ENCODE results near the gene KCNQ1OT1.

The KCNQ1OT1 gene

GRCh38 chr11:2565447-2566222 lies 134.2 kb downstream of the KCNQ1OT1 start:
- no peak overlapping the region for H4K8ac ChIP-seq (ENCODE audit: low read length)
- DNase-seq: no peak
- no peaks in the 10 kb centered on the region for H3K36me3 ChIP-seq (ENCODE audit: control insufficient read depth in 1 of 2, insufficient read depth in 2 of 2, low read depth in 1 of 2, low read length in 2 of 2)
- H2BK5ac ChIP-seq (ENCODE audit: low read depth, low read length, poor library complexity, severe bottlenecking): no peak overlapping the region
- no peak overlapping the region for H3K14ac ChIP-seq (ENCODE audit: low read length in 2 of 2)
- no peak overlapping the region for H3K27ac ChIP-seq (ENCODE audit: low read length, poor library complexity, severe bottlenecking)
- H3K9me3 ChIP-seq (ENCODE audit: control insufficient read depth, low read length): no peaks in the 10 kb centered on the region
- no peak overlapping the region for H2BK12ac ChIP-seq (ENCODE audit: low read length in 2 of 2)
- no peaks in the 10 kb centered on the region for H3K79me1 ChIP-seq (replicated peaks; ENCODE audit: low read length, poor library complexity, severe bottlenecking)
- H4K91ac ChIP-seq (ENCODE audit: low read length): no peak overlapping the region
- no peak overlapping the region for H3K4me2 ChIP-seq (ENCODE audit: low read length, poor library complexity, severe bottlenecking)
- H3K27me3 ChIP-seq (ENCODE audit: control insufficient read depth in 1 of 2, insufficient read depth in 1 of 2, low read length in 2 of 2): peaks cover 0 to 27% of the 10 kb centered on the region in 2 experiments
- H3K4me3 ChIP-seq (ENCODE audit: insufficient read depth in 1 of 2, low read depth in 1 of 2, low read length in 2 of 2): no peak overlapping the region
- H3K4me1 ChIP-seq (ENCODE audit: control insufficient read depth, insufficient read depth, low read depth, low read length): peaks cover 2% of the 10 kb centered on the region
- 86% methylated on average over 13 of the region's 13 CpGs for WGBS
- H3K4ac ChIP-seq (ENCODE audit: low read depth in 1 of 2, low read length in 2 of 2): no peak overlapping the region
- H2BK120ac ChIP-seq (ENCODE audit: low read depth, low read length): no peak overlapping the region
- H2AFZ ChIP-seq (ENCODE audit: low read depth, low read length): no peak overlapping the region
- H3K18ac ChIP-seq (ENCODE audit: low read depth in 1 of 2, low read length in 2 of 2): no peak overlapping the region
- H2BK15ac ChIP-seq (ENCODE audit: low read depth, poor library complexity, severe bottlenecking): no peak overlapping the region
- no peak overlapping the region for H2AK5ac ChIP-seq (ENCODE audit: low read length, severe bottlenecking)
- no peak overlapping the region for H3K23ac ChIP-seq (ENCODE audit: low read length in 2 of 2)
- no peak overlapping the region for H3K9ac ChIP-seq (ENCODE audit: low read length)

GRCh38 chr11:2564588-2565425 lies 135.0 kb downstream of the KCNQ1OT1 start:
- no peak overlapping the region for H3K23ac ChIP-seq (ENCODE audit: low read length in 2 of 2)
- H4K8ac ChIP-seq (ENCODE audit: low read length): no peak overlapping the region
- H3K4me1 ChIP-seq (ENCODE audit: control insufficient read depth, insufficient read depth, low read depth, low read length): no peaks in the 10 kb centered on the region
- no peak overlapping the region for H3K4ac ChIP-seq (ENCODE audit: low read depth in 1 of 2, low read length in 2 of 2)
- no peak overlapping the region for H4K91ac ChIP-seq (ENCODE audit: low read length)
- WGBS: 88% methylated on average over 14 of the region's 16 CpGs
- no peak overlapping the region for H3K4me3 ChIP-seq (ENCODE audit: insufficient read depth in 1 of 2, low read depth in 1 of 2, low read length in 2 of 2)
- H3K27ac ChIP-seq (ENCODE audit: low read length, poor library complexity, severe bottlenecking): no peak overlapping the region
- no peak overlapping the region for H2BK12ac ChIP-seq (ENCODE audit: low read length in 2 of 2)
- H3K18ac ChIP-seq (ENCODE audit: low read depth in 1 of 2, low read length in 2 of 2): no peak overlapping the region
- H3K36me3 ChIP-seq (ENCODE audit: control insufficient read depth in 1 of 2, insufficient read depth in 2 of 2, low read depth in 1 of 2, low read length in 2 of 2): no peaks in the 10 kb centered on the region
- no peak overlapping the region for H3K4me2 ChIP-seq (ENCODE audit: low read length, poor library complexity, severe bottlenecking)
- no peak overlapping the region for H3K9ac ChIP-seq (ENCODE audit: low read length)
- H3K79me1 ChIP-seq (replicated peaks; ENCODE audit: low read length, poor library complexity, severe bottlenecking): no peaks in the 10 kb centered on the region
- no peaks in the 10 kb centered on the region for H3K9me3 ChIP-seq (ENCODE audit: control insufficient read depth, low read length)
- DNase-seq: no peak
- H3K14ac ChIP-seq (ENCODE audit: low read length in 2 of 2): no peak overlapping the region
- H2BK15ac ChIP-seq (ENCODE audit: low read depth, poor library complexity, severe bottlenecking): no peak overlapping the region
- no peak overlapping the region for H2BK120ac ChIP-seq (ENCODE audit: low read depth, low read length)
- H2BK5ac ChIP-seq (ENCODE audit: low read depth, low read length, poor library complexity, severe bottlenecking): no peak overlapping the region
- peaks cover 0 to 27% of the 10 kb centered on the region in 2 experiments for H3K27me3 ChIP-seq (ENCODE audit: control insufficient read depth in 1 of 2, insufficient read depth in 1 of 2, low read length in 2 of 2)
- H2AFZ ChIP-seq (ENCODE audit: low read depth, low read length): no peak overlapping the region
- H2AK5ac ChIP-seq (ENCODE audit: low read length, severe bottlenecking): no peak overlapping the region

GRCh38 chr11:2564008-2564530 lies 135.7 kb downstream of the KCNQ1OT1 start:
- H3K4ac ChIP-seq (ENCODE audit: low read depth in 1 of 2, low read length in 2 of 2): no peak overlapping the region
- H2AFZ ChIP-seq (ENCODE audit: low read depth, low read length): no peak overlapping the region
- no peak overlapping the region for H4K8ac ChIP-seq (ENCODE audit: low read length)
- H2BK120ac ChIP-seq (ENCODE audit: low read depth, low read length): no peak overlapping the region
- H3K4me3 ChIP-seq (ENCODE audit: insufficient read depth in 1 of 2, low read depth in 1 of 2, low read length in 2 of 2): no peak overlapping the region
- no peaks in the 10 kb centered on the region for H3K36me3 ChIP-seq (ENCODE audit: control insufficient read depth in 1 of 2, insufficient read depth in 2 of 2, low read depth in 1 of 2, low read length in 2 of 2)
- no peak overlapping the region for H3K14ac ChIP-seq (ENCODE audit: low read length in 2 of 2)
- no peak overlapping the region for H3K9ac ChIP-seq (ENCODE audit: low read length)
- H3K18ac ChIP-seq (ENCODE audit: low read depth in 1 of 2, low read length in 2 of 2): no peak overlapping the region
- H3K27ac ChIP-seq (ENCODE audit: low read length, poor library complexity, severe bottlenecking): no peak overlapping the region
- whole genome bisulfite sequencing: 94% methylated on average over 13 of the region's 14 CpGs
- no peaks in the 10 kb centered on the region for H3K79me1 ChIP-seq (replicated peaks; ENCODE audit: low read length, poor library complexity, severe bottlenecking)
- H3K23ac ChIP-seq (ENCODE audit: low read length in 2 of 2): no peak overlapping the region
- no peaks in the 10 kb centered on the region for H3K4me1 ChIP-seq (ENCODE audit: control insufficient read depth, insufficient read depth, low read depth, low read length)
- no peak for DNase-seq
- H2BK12ac ChIP-seq (ENCODE audit: low read length in 2 of 2): no peak overlapping the region
- H4K91ac ChIP-seq (ENCODE audit: low read length): no peak overlapping the region
- H2BK15ac ChIP-seq (ENCODE audit: low read depth, poor library complexity, severe bottlenecking): no peak overlapping the region
- no peak overlapping the region for H2AK5ac ChIP-seq (ENCODE audit: low read length, severe bottlenecking)
- no peak overlapping the region for H3K4me2 ChIP-seq (ENCODE audit: low read length, poor library complexity, severe bottlenecking)
- H3K9me3 ChIP-seq (ENCODE audit: control insufficient read depth, low read length): no peaks in the 10 kb centered on the region
- H3K27me3 ChIP-seq (ENCODE audit: control insufficient read depth in 1 of 2, insufficient read depth in 1 of 2, low read length in 2 of 2): peaks cover 0 to 29% of the 10 kb centered on the region in 2 experiments
- H2BK5ac ChIP-seq (ENCODE audit: low read depth, low read length, poor library complexity, severe bottlenecking): no peak overlapping the region

Measured in mesenchymal stem cell (in vitro differentiated cells and primary cell).